ENCODE measurements around the gene ABCF3.

Gene ABCF3

GRCh38 chr3:184184546-184185230 is 1.3 kb upstream of the ABCF3 start:
- Histone ChIP-seq H3K36me3 (ENCODE audit: control insufficient read depth in 5 of 5, insufficient read depth in 5 of 5, low read length in 5 of 5) (peaks cover 8 to 72% (median 63%) of the 10 kb centered on the region in 5 donors), H3K9ac (ENCODE audit: low read length in 5 of 5) (peak overlapping the region in 3 of 5 donors; percentile 62 to 78 (median 72)), H3K4me3 (ENCODE audit: low read depth in 1 of 5, low read length in 5 of 5) (no peak overlapping the region), H3K27me3 (ENCODE audit: control insufficient read depth in 5 of 5, insufficient read depth in 4 of 5, low read length in 5 of 5) (no peaks in the 10 kb centered on the region), H3K4me1 (ENCODE audit: control insufficient read depth in 5 of 5, insufficient read depth in 5 of 5, low read length in 5 of 5) (peaks cover 3 to 38% (median 24%) of the 10 kb centered on the region in 5 donors), H3K9me3 (ENCODE audit: control insufficient read depth in 5 of 5, low read length in 5 of 5) (no peaks in the 10 kb centered on the region), H3K27ac (ENCODE audit: low read depth, low read length) (peak overlapping the region; percentile 97)

- H3K4me3 ChIP-seq (ENCODE audit: low read depth in 1 of 5, low read length in 5 of 5), result peak overlapping the region; percentile 83 to 96 (median 93)
- no peaks in the 10 kb centered on the region for H3K9me3 ChIP-seq (ENCODE audit: control insufficient read depth in 5 of 5, low read length in 5 of 5)
- H3K9ac ChIP-seq (ENCODE audit: low read length in 5 of 5), result peak overlapping the region; percentile 68 to 94 (median 78)
- peaks cover 16 to 72% (median 64%) of the 10 kb centered on the region in 5 donors for H3K36me3 ChIP-seq (ENCODE audit: control insufficient read depth in 5 of 5, insufficient read depth in 5 of 5, low read length in 5 of 5)
- no peaks in the 10 kb centered on the region for H3K27me3 ChIP-seq (ENCODE audit: control insufficient read depth in 5 of 5, insufficient read depth in 4 of 5, low read length in 5 of 5)
- H3K27ac ChIP-seq (ENCODE audit: low read depth, low read length), result peak overlapping the region; percentile 97
- peaks cover 3 to 38% (median 24%) of the 10 kb centered on the region in 5 donors for H3K4me1 ChIP-seq (ENCODE audit: control insufficient read depth in 5 of 5, insufficient read depth in 5 of 5, low read length in 5 of 5)
Observed at GRCh38 chr3:184185461-184186183, 377 bp upstream of the ABCF3 start.

- Histone ChIP-seq H3K27me3 (ENCODE audit: control insufficient read depth in 5 of 5, insufficient read depth in 4 of 5, low read length in 5 of 5) (no peaks in the 10 kb centered on the region), H3K36me3 (ENCODE audit: control insufficient read depth in 5 of 5, insufficient read depth in 5 of 5, low read length in 5 of 5) (peaks cover 21 to 72% (median 61%) of the 10 kb centered on the region in 5 donors), H3K27ac (ENCODE audit: low read depth, low read length) (peak overlapping the region; percentile 72), H3K9ac (ENCODE audit: low read length in 5 of 5) (peak overlapping the region; percentile 71 to 94 (median 76)), H3K9me3 (ENCODE audit: control insufficient read depth in 5 of 5, low read length in 5 of 5) (no peaks in the 10 kb centered on the region), H3K4me1 (ENCODE audit: control insufficient read depth in 5 of 5, insufficient read depth in 5 of 5, low read length in 5 of 5) (peaks cover 3 to 38% (median 24%) of the 10 kb centered on the region in 5 donors), H3K4me3 (ENCODE audit: low read depth in 1 of 5, low read length in 5 of 5) (peak overlapping the region; percentile 83 to 96 (median 93))
Observed at GRCh38 chr3:184186902-184187207, 856 bp downstream of the ABCF3 start.

- no peaks in the 10 kb centered on the region for H3K27me3 ChIP-seq (ENCODE audit: control insufficient read depth in 5 of 5, insufficient read depth in 4 of 5, low read length in 5 of 5)
- no peaks in the 10 kb centered on the region for H3K9me3 ChIP-seq (ENCODE audit: control insufficient read depth in 5 of 5, low read length in 5 of 5)
- no peak overlapping the region for H3K9ac ChIP-seq (ENCODE audit: low read length in 5 of 5)
- H3K36me3 ChIP-seq (ENCODE audit: control insufficient read depth in 5 of 5, insufficient read depth in 5 of 5, low read length in 5 of 5), result peaks cover 18 to 72% (median 60%) of the 10 kb centered on the region in 5 donors
- no peak overlapping the region for H3K4me3 ChIP-seq (ENCODE audit: low read depth in 1 of 5, low read length in 5 of 5)
- H3K4me1 ChIP-seq (ENCODE audit: control insufficient read depth in 5 of 5, insufficient read depth in 5 of 5, low read length in 5 of 5), result peaks cover 3 to 38% (median 24%) of the 10 kb centered on the region in 5 donors
- H3K27ac ChIP-seq (ENCODE audit: low read depth, low read length), result no peak overlapping the region
Observed at GRCh38 chr3:184188080-184188479, 2.1 kb downstream of the ABCF3 start.

GRCh38 chr3:184189421-184189820 is 3.4 kb downstream of the ABCF3 start:
- H3K36me3 ChIP-seq (ENCODE audit: control insufficient read depth in 5 of 5, insufficient read depth in 5 of 5, low read length in 5 of 5), result peaks cover 18 to 72% (median 62%) of the 10 kb centered on the region in 5 donors

GRCh38 chr3:184192889-184193288 is 6.9 kb downstream of the ABCF3 start:
- Histone ChIP-seq H3K4me1 (ENCODE audit: control insufficient read depth in 5 of 5, insufficient read depth in 5 of 5, low read length in 5 of 5) (peaks cover 0 to 10% (median 3%) of the 10 kb centered on the region in 5 donors), H3K9me3 (ENCODE audit: control insufficient read depth in 5 of 5, low read length in 5 of 5) (no peaks in the 10 kb centered on the region), H3K4me3 (ENCODE audit: low read depth in 1 of 5, low read length in 5 of 5) (no peak overlapping the region), H3K27ac (ENCODE audit: low read depth, low read length) (no peak overlapping the region), H3K36me3 (ENCODE audit: control insufficient read depth in 5 of 5, insufficient read depth in 5 of 5, low read length in 5 of 5) (peaks cover 18 to 87% (median 83%) of the 10 kb centered on the region in 5 donors), H3K27me3 (ENCODE audit: control insufficient read depth in 5 of 5, insufficient read depth in 4 of 5, low read length in 5 of 5) (no peaks in the 10 kb centered on the region), H3K9ac (ENCODE audit: low read length in 5 of 5) (no peak overlapping the region)

More at GRCh38 chr3:184189421-184189820, 3.4 kb downstream of the ABCF3 start:
- Histone ChIP-seq H3K4me1 (ENCODE audit: control insufficient read depth in 5 of 5, insufficient read depth in 5 of 5, low read length in 5 of 5) (peaks cover 3 to 38% (median 24%) of the 10 kb centered on the region in 5 donors), H3K27me3 (ENCODE audit: control insufficient read depth in 5 of 5, insufficient read depth in 4 of 5, low read length in 5 of 5) (no peaks in the 10 kb centered on the region), H3K9me3 (ENCODE audit: control insufficient read depth in 5 of 5, low read length in 5 of 5) (no peaks in the 10 kb centered on the region), H3K27ac (ENCODE audit: low read depth, low read length) (no peak overlapping the region), H3K4me3 (ENCODE audit: low read depth in 1 of 5, low read length in 5 of 5) (no peak overlapping the region), H3K9ac (ENCODE audit: low read length in 5 of 5) (no peak overlapping the region)

GRCh38 chr3:184193991-184194539 is 8.1 kb downstream of the ABCF3 start:
- Histone ChIP-seq H3K27ac (ENCODE audit: low read depth, low read length) (no peak overlapping the region), H3K36me3 (ENCODE audit: control insufficient read depth in 5 of 5, insufficient read depth in 5 of 5, low read length in 5 of 5) (peaks cover 18 to 76% (median 72%) of the 10 kb centered on the region in 5 donors), H3K27me3 (ENCODE audit: control insufficient read depth in 5 of 5, insufficient read depth in 4 of 5, low read length in 5 of 5) (no peaks in the 10 kb centered on the region), H3K4me1 (ENCODE audit: control insufficient read depth in 5 of 5, insufficient read depth in 5 of 5, low read length in 5 of 5) (no peaks in the 10 kb centered on the region), H3K4me3 (ENCODE audit: low read depth in 1 of 5, low read length in 5 of 5) (no peak overlapping the region), H3K9ac (ENCODE audit: low read length in 5 of 5) (no peak overlapping the region), H3K9me3 (ENCODE audit: control insufficient read depth in 5 of 5, low read length in 5 of 5) (no peaks in the 10 kb centered on the region)

GRCh38 chr3:184196536-184196935 is 10.5 kb downstream of the ABCF3 start:
- Histone ChIP-seq H3K9me3 (ENCODE audit: control insufficient read depth in 5 of 5, low read length in 5 of 5) (no peaks in the 10 kb centered on the region), H3K9ac (ENCODE audit: low read length in 5 of 5) (no peak overlapping the region), H3K4me3 (ENCODE audit: low read depth in 1 of 5, low read length in 5 of 5) (no peak overlapping the region), H3K27ac (ENCODE audit: low read depth, low read length) (no peak overlapping the region), H3K27me3 (ENCODE audit: control insufficient read depth in 5 of 5, insufficient read depth in 4 of 5, low read length in 5 of 5) (no peaks in the 10 kb centered on the region), H3K36me3 (ENCODE audit: control insufficient read depth in 5 of 5, insufficient read depth in 5 of 5, low read length in 5 of 5) (peaks cover 5 to 51% (median 48%) of the 10 kb centered on the region in 5 donors), H3K4me1 (ENCODE audit: control insufficient read depth in 5 of 5, insufficient read depth in 5 of 5, low read length in 5 of 5) (no peaks in the 10 kb centered on the region)

- Histone ChIP-seq H3K4me1 (ENCODE audit: control insufficient read depth in 5 of 5, insufficient read depth in 5 of 5, low read length in 5 of 5) (no peaks in the 10 kb centered on the region), H3K27ac (ENCODE audit: low read depth, low read length) (no peak overlapping the region), H3K9me3 (ENCODE audit: control insufficient read depth in 5 of 5, low read length in 5 of 5) (no peaks in the 10 kb centered on the region), H3K9ac (ENCODE audit: low read length in 5 of 5) (no peak overlapping the region), H3K4me3 (ENCODE audit: low read depth in 1 of 5, low read length in 5 of 5) (no peak overlapping the region), H3K27me3 (ENCODE audit: control insufficient read depth in 5 of 5, insufficient read depth in 4 of 5, low read length in 5 of 5) (peaks cover 0 to under 1% (median 0%) of the 10 kb centered on the region in 5 donors), H3K36me3 (ENCODE audit: control insufficient read depth in 5 of 5, insufficient read depth in 5 of 5, low read length in 5 of 5) (peaks cover 0 to 31% (median 30%) of the 10 kb centered on the region in 5 donors)
Observed at GRCh38 chr3:184198509-184198908, 12.5 kb downstream of the ABCF3 start.

GRCh38 chr3:184200825-184201224 is 14.8 kb downstream of the ABCF3 start:
- Histone ChIP-seq H3K27ac (ENCODE audit: low read depth, low read length) (no peak overlapping the region), H3K27me3 (ENCODE audit: control insufficient read depth in 5 of 5, insufficient read depth in 4 of 5, low read length in 5 of 5) (peaks cover 0 to 3% (median 0%) of the 10 kb centered on the region in 5 donors), H3K36me3 (ENCODE audit: control insufficient read depth in 5 of 5, insufficient read depth in 5 of 5, low read length in 5 of 5) (peaks cover 0 to 9% (median 8%) of the 10 kb centered on the region in 5 donors), H3K4me1 (ENCODE audit: control insufficient read depth in 5 of 5, insufficient read depth in 5 of 5, low read length in 5 of 5) (no peaks in the 10 kb centered on the region), H3K4me3 (ENCODE audit: low read depth in 1 of 5, low read length in 5 of 5) (no peak overlapping the region), H3K9ac (ENCODE audit: low read length in 5 of 5) (no peak overlapping the region), H3K9me3 (ENCODE audit: control insufficient read depth in 5 of 5, low read length in 5 of 5) (no peaks in the 10 kb centered on the region)

Data from subcutaneous abdominal adipose tissue (tissue), 5 donors.